ENCODE data around the gene C1QB. TPM values are rescaled to one million over a fixed set of nuclear protein-coding genes. Genes with fewer than 3 reads are reported as not detected.

The C1QB gene
- total and polyA plus RNA-seq, 2 of the 8 experiments (the other 6 are each of a cell fraction or from before 2014, with no cell fraction given), result not detected

GRCh38 chr1:22662986-22663408 lies 10.0 kb downstream of the C1QB start:
- Histone ChIP-seq H2BK20ac (ENCODE audit: low read length) (no peak overlapping the region), H3K27me3 (replicated peaks in 1 of 4; ENCODE audit: control insufficient read depth in 3 of 4, extremely low read depth in 1 of 4, insufficient read depth in 3 of 4, low read length in 3 of 4) (no peaks in the 10 kb centered on the region; a peak in 1 of 7 replicates), H3K9ac (replicated peaks in 1 of 4; ENCODE audit: extremely low read depth in 1 of 4, low read depth in 3 of 4, low read length in 3 of 4) (no peak overlapping the region), H4K8ac (ENCODE audit: extremely low read depth, insufficient read depth, low read length) (peak overlapping the region; percentile 31; the same call in 1 of the 2 replicates), H2AFZ (ENCODE audit: low read length) (no peak overlapping the region), H4K5ac (ENCODE audit: insufficient read length, low read depth, low read length) (no peak overlapping the region), H4K91ac (replicated peaks; ENCODE audit: insufficient read length, low read length) (no peak overlapping the region), H2BK12ac (ENCODE audit: low read depth, low read length) (no peak overlapping the region), H3K4me3 (ENCODE audit: extremely low read depth in 1 of 4, insufficient read depth in 2 of 4, low read depth in 3 of 4, low read length in 4 of 4) (no peak overlapping the region), H3K56ac (replicated peaks; ENCODE audit: insufficient read length, low read depth, low read length) (no peak overlapping the region), H2BK120ac (replicated peaks; ENCODE audit: low read depth, low read length) (no peak overlapping the region), H2AK5ac (ENCODE audit: low read depth, low read length) (no peak overlapping the region), H3K9me3 (ENCODE audit: insufficient read depth in 2 of 2, low read depth in 1 of 2, low read length in 1 of 2) (no peaks in the 10 kb centered on the region), H3K23ac (ENCODE audit: insufficient read length) (no peak overlapping the region), H3K14ac (ENCODE audit: insufficient read length) (no peak overlapping the region), H3K23me2 (ENCODE audit: low read depth, low read length) (peaks cover 9% of the 10 kb centered on the region), H3K18ac (ENCODE audit: extremely low read depth, low read length) (no peak overlapping the region), H4K20me1 (replicated peaks in 1 of 2; ENCODE audit: control insufficient read depth in 1 of 2, insufficient read depth in 2 of 2, low read length in 2 of 2) (peaks cover 0 to 7% of the 10 kb centered on the region in 2 experiments), H2BK5ac (ENCODE audit: low read depth, low read length) (no peak overlapping the region), H3K4ac (replicated peaks; ENCODE audit: insufficient read length, low read depth, low read length) (no peak overlapping the region), H3K79me2 (ENCODE audit: control insufficient read depth in 1 of 2, insufficient read depth in 2 of 2, low read length in 2 of 2) (no peaks in the 10 kb centered on the region), H3K36me3 (ENCODE audit: control insufficient read depth in 2 of 4, insufficient read depth in 4 of 4, low read length in 3 of 4) (no peaks in the 10 kb centered on the region), H2BK15ac (ENCODE audit: low read length) (no peak overlapping the region), H3K27ac (ENCODE audit: low read depth, low read length) (no peak overlapping the region), H3K4me1 (replicated peaks in 1 of 4; ENCODE audit: control insufficient read depth in 3 of 4, insufficient read depth in 4 of 4, low read length in 3 of 4) (peaks cover 0 to 1% (median 0%) of the 10 kb centered on the region in 4 experiments; a peak in 1 of 7 replicates), H3K4me2 (ENCODE audit: insufficient read depth in 1 of 2, low read depth in 2 of 2, low read length in 2 of 2) (no peak overlapping the region), H3K79me1 (ENCODE audit: low read depth, low read length) (no peaks in the 10 kb centered on the region)
- TF ChIP-seq MAX (IDR thresholded peaks at IDR 0.05) (no peak), JUND (IDR thresholded peaks at IDR 0.05; ENCODE audit: low read length) (no peak), POLR2A (IDR thresholded peaks at IDR 0.05; ENCODE audit: control extremely low read depth in 1 of 2, low read depth in 2 of 2, low read length in 2 of 2) (no peak), ASH2L (IDR thresholded peaks at IDR 0.05; ENCODE audit: low read length) (no peak)
- FAIRE-seq (no peak), DNase-seq (ENCODE audit: low read depth in 1 of 2, low spot score in 2 of 2) (no peak)
- ChIA-PET CTCF (ENCODE audit: partially characterized antibody) (interaction anchor here (0.9 to 4.0 kb wide), 10 partner anchors 8 to 302 kb away, joined by 3 to 27 read pairs (median 5); partner anchors contain the start of genes C1QB and C1QC), POLR2A (ENCODE audit: partially characterized antibody) (interaction anchor here (1.0 kb wide), 1 partner anchor 14 kb away, joined by 3 read pairs; no protein-coding TSS in a partner anchor)
- WGBS, 2 experiments (ENCODE audit: extremely low coverage in 1 of 2, insufficient coverage in 1 of 2, insufficient read length in 1 of 2, insufficient replicate concordance in 2 of 2, low coverage in 1 of 2, low lambda C conversion rate in 2 of 2, missing lambda C conversion rate in 1 of 2), result 93% methylated on average over 8 of the region's 8 CpGs; no CpG with 5 or more reads in 1 of the 2 experiments
